22Rv1 (cell line): Measurements from ENCODE around the gene ERG.

Experiments
- ZFX ChIP-seq: fragments of 450-650 bp; IDR thresholded peaks from 2 replicates; pipeline ENCODE4 v1.6.1; 2017; ENCODE audit warnings: antibody characterized with exemption, borderline replicate concordance
- TF ChIP-seq, protein P1 (sequence below): fragments of 450-650 bp; IDR thresholded peaks from 2 replicates; pipeline ENCODE4 v1.5.1; 2017; ENCODE audit warnings: mild to moderate bottlenecking

DNA sequence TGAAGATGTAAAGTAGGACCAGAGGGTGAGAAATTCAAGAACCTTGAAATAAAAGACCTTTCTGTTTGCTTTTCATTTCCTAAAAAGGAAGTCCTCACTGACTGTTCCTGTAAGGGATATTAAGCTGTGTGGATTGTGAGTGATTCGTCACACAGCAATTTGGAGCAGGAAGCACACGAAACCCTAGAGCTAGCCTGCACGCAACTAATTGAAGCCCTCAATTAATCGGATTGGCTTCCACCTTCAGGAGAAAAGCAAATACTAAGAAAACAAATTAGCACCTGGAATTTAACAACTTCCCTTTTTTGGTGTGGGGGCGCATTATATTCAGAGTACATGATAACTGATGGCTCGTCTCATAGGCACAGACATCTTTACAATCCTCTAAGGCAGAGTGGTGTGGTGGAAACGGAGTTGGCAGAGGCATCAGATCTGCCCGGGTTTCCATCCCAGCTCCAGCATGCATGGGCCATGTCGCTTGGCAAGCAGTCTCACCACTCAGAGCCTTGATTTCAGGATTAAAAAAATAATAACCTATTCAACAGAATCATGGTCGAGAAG lies 146.2 kb downstream of the ERG start:
- TF ChIP-seq, protein P1, sequence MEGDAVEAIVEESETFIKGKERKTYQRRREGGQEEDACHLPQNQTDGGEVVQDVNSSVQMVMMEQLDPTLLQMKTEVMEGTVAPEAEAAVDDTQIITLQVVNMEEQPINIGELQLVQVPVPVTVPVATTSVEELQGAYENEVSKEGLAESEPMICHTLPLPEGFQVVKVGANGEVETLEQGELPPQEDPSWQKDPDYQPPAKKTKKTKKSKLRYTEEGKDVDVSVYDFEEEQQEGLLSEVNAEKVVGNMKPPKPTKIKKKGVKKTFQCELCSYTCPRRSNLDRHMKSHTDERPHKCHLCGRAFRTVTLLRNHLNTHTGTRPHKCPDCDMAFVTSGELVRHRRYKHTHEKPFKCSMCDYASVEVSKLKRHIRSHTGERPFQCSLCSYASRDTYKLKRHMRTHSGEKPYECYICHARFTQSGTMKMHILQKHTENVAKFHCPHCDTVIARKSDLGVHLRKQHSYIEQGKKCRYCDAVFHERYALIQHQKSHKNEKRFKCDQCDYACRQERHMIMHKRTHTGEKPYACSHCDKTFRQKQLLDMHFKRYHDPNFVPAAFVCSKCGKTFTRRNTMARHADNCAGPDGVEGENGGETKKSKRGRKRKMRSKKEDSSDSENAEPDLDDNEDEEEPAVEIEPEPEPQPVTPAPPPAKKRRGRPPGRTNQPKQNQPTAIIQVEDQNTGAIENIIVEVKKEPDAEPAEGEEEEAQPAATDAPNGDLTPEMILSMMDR: no peak
- no peak for TF ChIP-seq ZFX
